ENCODE results near the gene CARNS1.

- TF ChIP-seq, protein P1, sequence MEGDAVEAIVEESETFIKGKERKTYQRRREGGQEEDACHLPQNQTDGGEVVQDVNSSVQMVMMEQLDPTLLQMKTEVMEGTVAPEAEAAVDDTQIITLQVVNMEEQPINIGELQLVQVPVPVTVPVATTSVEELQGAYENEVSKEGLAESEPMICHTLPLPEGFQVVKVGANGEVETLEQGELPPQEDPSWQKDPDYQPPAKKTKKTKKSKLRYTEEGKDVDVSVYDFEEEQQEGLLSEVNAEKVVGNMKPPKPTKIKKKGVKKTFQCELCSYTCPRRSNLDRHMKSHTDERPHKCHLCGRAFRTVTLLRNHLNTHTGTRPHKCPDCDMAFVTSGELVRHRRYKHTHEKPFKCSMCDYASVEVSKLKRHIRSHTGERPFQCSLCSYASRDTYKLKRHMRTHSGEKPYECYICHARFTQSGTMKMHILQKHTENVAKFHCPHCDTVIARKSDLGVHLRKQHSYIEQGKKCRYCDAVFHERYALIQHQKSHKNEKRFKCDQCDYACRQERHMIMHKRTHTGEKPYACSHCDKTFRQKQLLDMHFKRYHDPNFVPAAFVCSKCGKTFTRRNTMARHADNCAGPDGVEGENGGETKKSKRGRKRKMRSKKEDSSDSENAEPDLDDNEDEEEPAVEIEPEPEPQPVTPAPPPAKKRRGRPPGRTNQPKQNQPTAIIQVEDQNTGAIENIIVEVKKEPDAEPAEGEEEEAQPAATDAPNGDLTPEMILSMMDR (conservative IDR thresholded peaks at IDR 0.05; ENCODE audit: low read depth, low read length) = no peak
- no peak for TF ChIP-seq EZH2 (IDR thresholded peaks at IDR 0.05; ENCODE audit: borderline replicate concordance, low read depth, low read length, poor library complexity, severe bottlenecking)
These were observed 42.8 kb downstream of the CARNS1 start for GRCh38 chr11:67458266-67458665.

Data from A673 (cell line).